CD14-positive monocyte (primary cell): ENCODE results near the gene DOCK4. TPM values are rescaled to one million over a fixed set of nuclear protein-coding genes. Genes with fewer than 3 reads are reported as not detected.

Experiments
- DNase-seq, 3 donors: peaks; one replicate each; pipeline ENCODE4 v3.0.0-alpha.2; 2011 to 2022
- H2AFZ ChIP-seq: 2 replicates; pipeline ENCODE4 v1.6.0; 2012; ENCODE audit warnings: mild to moderate bottlenecking, low read depth, low read length, inconsistent platforms; ENCODE audit not compliant: insufficient read depth, poor library complexity, severe bottlenecking
- H3K27ac ChIP-seq, 2 donors: 1 replicate in 1 of 2; 2 replicates in 1 of 2; pipeline ENCODE4 v1.5.1; 2012 to 2013; ENCODE audit warnings: low read length in 2 of 2, control low read depth in 1 of 2, inconsistent platforms in 1 of 2, low read depth in 1 of 2, mild to moderate bottlenecking in 1 of 2
- H3K27me3 ChIP-seq, 2 donors: one replicate each; pipeline versions ENCODE4 v1.6.0 to v1.6.1; 2011 to 2013; ENCODE audit warnings: low read length in 2 of 2; ENCODE audit not compliant: control insufficient read depth in 2 of 2, insufficient read depth in 2 of 2
- H3K36me3 ChIP-seq, 2 donors: replicated peaks in 1 of 2; 1 replicate in 1 of 2; 2 replicates in 1 of 2; pipeline versions ENCODE4 v1.5.1 to v1.6.1; 2012 to 2013; ENCODE audit warnings: low read length in 2 of 2, control low read depth in 1 of 2, inconsistent platforms in 1 of 2, mild to moderate bottlenecking in 1 of 2; ENCODE audit not compliant: insufficient read depth in 2 of 2, control insufficient read depth in 1 of 2
- H3K4me1 ChIP-seq, 2 donors: 1 replicate in 1 of 2; 2 replicates in 1 of 2; pipeline versions ENCODE4 v1.5.1 to v1.6.1; 2012 to 2013; ENCODE audit warnings: low read length in 2 of 2, control low read depth in 1 of 2, inconsistent platforms in 1 of 2, mild to moderate bottlenecking in 1 of 2, moderate library complexity in 1 of 2; ENCODE audit not compliant: insufficient read depth in 2 of 2, control insufficient read depth in 1 of 2
- H3K4me2 ChIP-seq: replicated peaks from 2 replicates; pipeline ENCODE3; 2012; ENCODE audit warnings: low read length, moderate library complexity, mild to moderate bottlenecking; ENCODE audit not compliant: poor library complexity, severe bottlenecking; ENCODE audit errors: extremely low read depth
- H3K4me3 ChIP-seq, 3 experiments: fragments of 200-600 bp in 1 of 3; sonication (generic) in 1 of 3; replicated peaks in 1 of 3; 1 replicate in 2 of 3; 2 replicates in 1 of 3; pipeline ENCODE4 v1.5.1; 2011 to 2013; ENCODE audit warnings: low read length in 3 of 3, mild to moderate bottlenecking in 3 of 3, control low read depth in 2 of 3, low read depth in 2 of 3, inconsistent platforms in 1 of 3, moderate library complexity in 1 of 3
- H3K79me2 ChIP-seq: 2 replicates; pipeline ENCODE4 v1.6.0; 2012; ENCODE audit warnings: mild to moderate bottlenecking, control low read depth, inconsistent platforms, low read length, moderate library complexity; ENCODE audit not compliant: insufficient read depth
- H3K9ac ChIP-seq: 2 replicates; pipeline ENCODE4 v1.6.0; 2017; ENCODE audit warnings: low read length, mild to moderate bottlenecking; ENCODE audit not compliant: insufficient read depth, poor library complexity, severe bottlenecking
- H3K9me3 ChIP-seq, 2 donors: replicated peaks in 1 of 2; 1 replicate in 1 of 2; 2 replicates in 1 of 2; pipeline versions ENCODE4 v1.5.1 to v1.6.1; 2012 to 2013; ENCODE audit warnings: low read length in 2 of 2, control low read depth in 1 of 2; ENCODE audit not compliant: control insufficient read depth in 1 of 2, insufficient read depth in 1 of 2
- H4K20me1 ChIP-seq: 2 replicates; pipeline ENCODE4 v1.6.0; 2012; ENCODE audit warnings: mild to moderate bottlenecking, low read length, control low read depth, moderate library complexity; ENCODE audit not compliant: insufficient read depth
- H3K27ac Mint-ChIP-seq, 7 donors: one replicate each; pipeline ENCODE4 v1.8.0; 2020; ENCODE audit warnings: mild to moderate bottlenecking in 7 of 7, mixed read lengths in 7 of 7, moderate library complexity in 6 of 7, inconsistent platforms in 2 of 7
- H3K27me3 Mint-ChIP-seq, 3 donors: one replicate each; pipeline ENCODE4 v1.8.0; 2021 to 2022; ENCODE audit warnings: low read depth in 3 of 3, mild to moderate bottlenecking in 3 of 3, mixed read lengths in 3 of 3, moderate library complexity in 3 of 3, inconsistent platforms in 1 of 3
- H3K36me3 Mint-ChIP-seq, 2 donors: one replicate each; pipeline ENCODE4 v1.8.0; 2020; ENCODE audit warnings: mixed read lengths in 2 of 2, inconsistent platforms in 1 of 2, mild to moderate bottlenecking in 1 of 2
- H3K4me1 Mint-ChIP-seq: one replicate; pipeline ENCODE4 v1.8.0; 2020; ENCODE audit warnings: mild to moderate bottlenecking, mixed read lengths
- H3K4me3 Mint-ChIP-seq, 2 donors: one replicate each; pipeline ENCODE4 v1.8.0; 2020; ENCODE audit warnings: mild to moderate bottlenecking in 2 of 2, mixed read lengths in 2 of 2, moderate library complexity in 1 of 2
- H3K9me3 Mint-ChIP-seq, 7 donors: one replicate each; pipeline ENCODE4 v1.8.0; 2020 to 2022; ENCODE audit warnings: mixed read lengths in 7 of 7, mild to moderate bottlenecking in 6 of 7, moderate library complexity in 6 of 7, inconsistent platforms in 2 of 7
- WGBS: methylation state at CpG from one replicate; pipeline ENCODE4 v1.1.5; 2013; ENCODE audit warnings: missing lambda C conversion rate; ENCODE audit not compliant: insufficient coverage; 5-methylcytosine and 5-hydroxymethylcytosine counted together
- intact Hi-C, 2 donors: fragments of 100-400 bp; cut with micrococcal nuclease; formaldehyde crosslinking; loops; one replicate each; pipeline versions ENCODE4 v1.15.0 to v1.15.1; 2023
- polyA plus RNA-seq, 3 donors: library from polyadenylated mRNA; depleted of rRNA in 1 of 3; unstranded in 2 of 3; stranded (reverse) in 1 of 3; fragments of 300-500 nt in 2 of 3; fragments of >200 nt in 1 of 3; fragmentation: Illumina TruSeq in 2 of 3; gene quantifications; 1 replicate in 2 of 3; 2 replicates in 1 of 3; pipeline ENCODE4 v1.2.3, GENCODE V29; 2012 to 2021
- TF ChIP-seq, protein P1 (sequence below): fragments of 200-600 bp; IDR thresholded peaks from one replicate; pipeline ENCODE4 v1.8.0; 2022; ENCODE audit warnings: antibody characterized with exemption, mild to moderate bottlenecking

The DOCK4 gene
- polyA plus RNA-seq, 3 donors: 1.3 to 5.0 (median 2.7) TPM

- no peak overlapping the region for H3K4me3 ChIP-seq
- H3K9me3 Mint-ChIP-seq: no peaks in the 10 kb centered on the region
- TF ChIP-seq, protein P1, sequence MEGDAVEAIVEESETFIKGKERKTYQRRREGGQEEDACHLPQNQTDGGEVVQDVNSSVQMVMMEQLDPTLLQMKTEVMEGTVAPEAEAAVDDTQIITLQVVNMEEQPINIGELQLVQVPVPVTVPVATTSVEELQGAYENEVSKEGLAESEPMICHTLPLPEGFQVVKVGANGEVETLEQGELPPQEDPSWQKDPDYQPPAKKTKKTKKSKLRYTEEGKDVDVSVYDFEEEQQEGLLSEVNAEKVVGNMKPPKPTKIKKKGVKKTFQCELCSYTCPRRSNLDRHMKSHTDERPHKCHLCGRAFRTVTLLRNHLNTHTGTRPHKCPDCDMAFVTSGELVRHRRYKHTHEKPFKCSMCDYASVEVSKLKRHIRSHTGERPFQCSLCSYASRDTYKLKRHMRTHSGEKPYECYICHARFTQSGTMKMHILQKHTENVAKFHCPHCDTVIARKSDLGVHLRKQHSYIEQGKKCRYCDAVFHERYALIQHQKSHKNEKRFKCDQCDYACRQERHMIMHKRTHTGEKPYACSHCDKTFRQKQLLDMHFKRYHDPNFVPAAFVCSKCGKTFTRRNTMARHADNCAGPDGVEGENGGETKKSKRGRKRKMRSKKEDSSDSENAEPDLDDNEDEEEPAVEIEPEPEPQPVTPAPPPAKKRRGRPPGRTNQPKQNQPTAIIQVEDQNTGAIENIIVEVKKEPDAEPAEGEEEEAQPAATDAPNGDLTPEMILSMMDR: no peak
- intact Hi-C loops: no loop called here
- peaks cover 4% of the 10 kb centered on the region for H3K4me1 Mint-ChIP-seq
- no peak overlapping the region for H3K9ac ChIP-seq
- no peaks in the 10 kb centered on the region for H3K9me3 ChIP-seq
- no peak for DNase-seq
- H3K27ac Mint-ChIP-seq: no peak overlapping the region
- no peaks in the 10 kb centered on the region for H3K36me3 ChIP-seq
- no peak overlapping the region for H3K4me3 Mint-ChIP-seq
- peaks cover 3 to 4% (median 3%) of the 10 kb centered on the region in 3 donors for H3K27me3 Mint-ChIP-seq
- no peak overlapping the region for H2AFZ ChIP-seq
- no peak overlapping the region for H3K4me2 ChIP-seq
- no peaks in the 10 kb centered on the region for H3K79me2 ChIP-seq
- no peak overlapping the region for H3K27ac ChIP-seq
- H4K20me1 ChIP-seq: no peaks in the 10 kb centered on the region
- H3K36me3 Mint-ChIP-seq: no peaks in the 10 kb centered on the region
- H3K4me1 ChIP-seq: no peaks in the 10 kb centered on the region
- H3K27me3 ChIP-seq: no peaks in the 10 kb centered on the region
- 94% methylated on average over 4 of the region's 5 CpGs for WGBS
Measured at GRCh38 chr7:112182749-112183148, 23.4 kb downstream of the DOCK4 start.

- Mint-ChIP-seq H3K27me3 (peaks cover 4 to 7% (median 4%) of the 10 kb centered on the region in 3 donors), H3K9me3 (no peaks in the 10 kb centered on the region), H3K27ac (peak overlapping the region in 1 of 7 donors; percentile 31), H3K4me3 (no peak overlapping the region), H3K4me1 (peaks cover under 1% of the 10 kb centered on the region), H3K36me3 (no peaks in the 10 kb centered on the region)
- Histone ChIP-seq H3K4me2 (no peak overlapping the region), H2AFZ (no peak overlapping the region), H3K9ac (no peak overlapping the region), H3K27me3 (no peaks in the 10 kb centered on the region), H3K4me3 (no peak overlapping the region), H4K20me1 (no peaks in the 10 kb centered on the region), H3K9me3 (no peaks in the 10 kb centered on the region), H3K27ac (no peak overlapping the region), H3K36me3 (no peaks in the 10 kb centered on the region), H3K79me2 (no peaks in the 10 kb centered on the region), H3K4me1 (no peaks in the 10 kb centered on the region)
- DNase-seq: no peak
- intact Hi-C loops: no loop called here
- TF ChIP-seq, protein P1: no peak
- 100% methylated on average over 1 of the region's 4 CpGs for WGBS
Measured at GRCh38 chr7:112180223-112180622, 26.0 kb downstream of the DOCK4 start.
